Transverse colon (tissue), 4 donors: ENCODE data around the gene KCNQ1OT1. TPM values are rescaled to one million over a fixed set of nuclear protein-coding genes. Genes with fewer than 3 reads are reported as not detected.
A peak's percentile ranks its signal among the peaks of the same experiment; 100 is the strongest.

ENCODE experiments used
- DNase-seq: peaks from one replicate; pipeline ENCODE4 v3.0.0-alpha.2; 2019
- H3K27ac ChIP-seq, 4 donors: fragments of 200-600 bp; sonication (generic); 2 replicates each; pipeline ENCODE4 v1.5.1; 2016 to 2018; ENCODE audit warnings: inconsistent platforms in 4 of 4
- H3K27me3 ChIP-seq: fragments of 200-600 bp; sonication (generic); 2 replicates; pipeline ENCODE4 v1.5.1; 2017; ENCODE audit warnings: inconsistent platforms
- H3K36me3 ChIP-seq, 4 donors: fragments of 200-600 bp; sonication (generic); 2 replicates each; pipeline ENCODE4 v1.5.1; 2017 to 2019; ENCODE audit warnings: inconsistent platforms in 4 of 4
- H3K4me1 ChIP-seq, 4 donors: fragments of 200-600 bp; sonication (generic); 2 replicates each; pipeline ENCODE4 v1.5.1; 2017 to 2020; ENCODE audit warnings: inconsistent platforms in 4 of 4
- H3K4me3 ChIP-seq, 4 donors: fragments of 200-600 bp; sonication (generic); 1 replicate in 1 of 4; 2 replicates in 3 of 4; pipeline versions ENCODE4 v1.5.1 to v1.6.1; 2017 to 2019; ENCODE audit warnings: inconsistent platforms in 4 of 4
- H3K9me3 ChIP-seq, 2 donors: fragments of 200-600 bp; sonication (generic); 2 replicates each; pipeline ENCODE4 v1.5.1; 2017 to 2019; ENCODE audit warnings: inconsistent platforms in 2 of 2
- EP300 ChIP-seq: sonication (generic); formaldehyde crosslinking; IDR thresholded peaks from one replicate; pipeline ENCODE4 v1.6.1; 2017; ENCODE audit warnings: antibody characterized with exemption, low read depth
- POLR2A ChIP-seq: fragments of 450-650 bp; IDR thresholded peaks from one replicate; pipeline ENCODE4 v1.6.1; 2016; ENCODE audit warnings: antibody characterized with exemption, mild to moderate bottlenecking, moderate library complexity
- POLR2AphosphoS5 ChIP-seq, 3 donors: sonication (generic); formaldehyde crosslinking; IDR thresholded peaks; one replicate each; pipeline ENCODE4 v1.6.1; 2016; ENCODE audit warnings: antibody characterized with exemption in 3 of 3
- WGBS, 2 donors: methylation state at CpG; one replicate each; pipeline ENCODE4 v1.1.5; 2018; ENCODE audit warnings: low coverage in 1 of 2; 5-methylcytosine and 5-hydroxymethylcytosine counted together
- in situ Hi-C, 4 donors: fragments of 200-750 bp; cut with MboI; loops; one replicate each; pipeline versions ENCODE4 v1.15.0 to v1.15.1; 2017; ENCODE audit warnings: low sequenced_read_pairs in 3 of 4, low pct_ligation_motif_present in 1 of 4, low pct_unique_long_range_greater_than_20kb in 1 of 4
- intact Hi-C: fragments of 100-400 bp; cut with DNase I; formaldehyde crosslinking; loops from one replicate; pipeline ENCODE4 v1.15.1; 2023; ENCODE audit warnings: low total_unique reads
- total RNA-seq, 4 donors: library from RNA; depleted of rRNA; stranded (reverse); fragments of >200 nt; gene quantifications; one replicate each; pipeline ENCODE4 v1.1.0, GENCODE V29; 2016
- TF ChIP-seq, protein P1 (sequence below), 5 experiments: fragments of 200-600 bp in 3 of 5; fragments of 450-650 bp in 2 of 5; sonication (generic) in 3 of 5; IDR thresholded peaks; 1 replicate in 2 of 5; 2 replicates in 3 of 5; pipeline ENCODE4 v1.5.1; 2016 to 2017; ENCODE audit warnings: antibody characterized with exemption in 5 of 5, inconsistent platforms in 3 of 5, mild to moderate bottlenecking in 2 of 5, moderate library complexity in 1 of 5

KCNQ1OT1 gene
- total RNA-seq, 4 donors from 2014 or later = 1.5 to 5.0 (median 1.9) TPM

DNA sequence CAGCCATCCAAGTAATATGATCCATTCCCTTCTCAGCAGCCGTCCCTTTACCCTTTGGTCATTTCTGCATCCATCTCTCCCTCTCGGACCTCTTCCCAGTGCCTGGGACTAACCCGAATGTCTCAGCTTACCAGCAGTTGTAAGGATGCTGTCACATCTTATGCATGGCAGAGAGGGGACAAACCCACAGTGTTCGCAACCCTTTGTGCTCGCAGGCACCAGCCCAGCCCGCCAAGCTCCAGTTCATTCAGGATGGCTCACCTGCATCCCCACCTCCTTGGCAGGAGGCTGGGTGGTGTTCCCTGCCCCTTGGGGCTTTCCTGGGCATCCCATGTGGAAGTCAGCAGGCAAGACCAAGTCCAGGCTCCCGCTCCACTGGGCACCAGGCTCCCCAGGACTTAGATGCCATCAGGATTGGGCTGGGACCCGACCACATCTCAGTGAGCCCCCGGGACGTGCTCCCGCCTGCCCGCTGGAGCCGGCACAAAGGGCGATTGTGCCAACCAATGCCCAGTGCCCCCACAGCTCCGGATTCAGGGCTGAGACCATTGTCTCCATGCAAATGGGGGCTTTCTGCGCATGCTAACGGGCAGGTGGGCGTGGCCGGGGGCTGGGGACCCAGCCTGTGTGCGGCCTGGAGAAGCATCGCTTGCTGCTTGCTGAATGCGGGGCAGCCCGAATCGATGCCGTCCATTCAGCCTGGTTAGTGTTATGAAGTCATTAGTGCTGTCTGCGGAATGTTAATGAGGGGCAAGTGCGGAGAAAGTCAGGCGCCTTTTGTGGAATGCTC is 108.6 kb downstream of the KCNQ1OT1 start:
- Histone ChIP-seq H3K36me3 (no peaks in the 10 kb centered on the region), H3K4me3 (no peak overlapping the region), H3K27ac (no peak overlapping the region), H3K4me1 (peaks cover 0 to 3% (median 0%) of the 10 kb centered on the region in 4 donors), H3K9me3 (no peaks in the 10 kb centered on the region), H3K27me3 (no peaks in the 10 kb centered on the region)
- intact Hi-C loops (no loop called here), in situ Hi-C loops (no loop called here)
- TF ChIP-seq, protein P1, sequence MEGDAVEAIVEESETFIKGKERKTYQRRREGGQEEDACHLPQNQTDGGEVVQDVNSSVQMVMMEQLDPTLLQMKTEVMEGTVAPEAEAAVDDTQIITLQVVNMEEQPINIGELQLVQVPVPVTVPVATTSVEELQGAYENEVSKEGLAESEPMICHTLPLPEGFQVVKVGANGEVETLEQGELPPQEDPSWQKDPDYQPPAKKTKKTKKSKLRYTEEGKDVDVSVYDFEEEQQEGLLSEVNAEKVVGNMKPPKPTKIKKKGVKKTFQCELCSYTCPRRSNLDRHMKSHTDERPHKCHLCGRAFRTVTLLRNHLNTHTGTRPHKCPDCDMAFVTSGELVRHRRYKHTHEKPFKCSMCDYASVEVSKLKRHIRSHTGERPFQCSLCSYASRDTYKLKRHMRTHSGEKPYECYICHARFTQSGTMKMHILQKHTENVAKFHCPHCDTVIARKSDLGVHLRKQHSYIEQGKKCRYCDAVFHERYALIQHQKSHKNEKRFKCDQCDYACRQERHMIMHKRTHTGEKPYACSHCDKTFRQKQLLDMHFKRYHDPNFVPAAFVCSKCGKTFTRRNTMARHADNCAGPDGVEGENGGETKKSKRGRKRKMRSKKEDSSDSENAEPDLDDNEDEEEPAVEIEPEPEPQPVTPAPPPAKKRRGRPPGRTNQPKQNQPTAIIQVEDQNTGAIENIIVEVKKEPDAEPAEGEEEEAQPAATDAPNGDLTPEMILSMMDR (IDR thresholded peaks at IDR 0.05) = no peak
- no peak for TF ChIP-seq POLR2AphosphoS5 (IDR thresholded peaks at IDR 0.05)
- no peak for TF ChIP-seq POLR2A
- no peak for TF ChIP-seq EP300
- WGBS, 2 donors = 92 to 100% methylated on average over 2 to 20 of the region's 28 CpGs
- DNase-seq = no peak

- intact Hi-C loops (no loop called here), in situ Hi-C loops (no loop called here)
- Histone ChIP-seq H3K27ac (no peak overlapping the region), H3K4me1 (peaks cover 0 to 3% (median 0%) of the 10 kb centered on the region in 4 donors), H3K9me3 (no peaks in the 10 kb centered on the region), H3K27me3 (no peaks in the 10 kb centered on the region), H3K4me3 (no peak overlapping the region), H3K36me3 (no peaks in the 10 kb centered on the region)
- WGBS, 2 donors = 89 to 100% methylated on average over 6 to 13 of the region's 13 CpGs
- no peak for DNase-seq
- TF ChIP-seq POLR2A (no peak), POLR2AphosphoS5 (IDR thresholded peaks at IDR 0.05) (no peak), EP300 (no peak)
- TF ChIP-seq, protein P1 (IDR thresholded peaks at IDR 0.05) = no peak
Observed at GRCh38 chr11:2590131-2590964, 109.4 kb downstream of the KCNQ1OT1 start.

GRCh38 chr11:2589538-2589934 is 110.3 kb downstream of the KCNQ1OT1 start:
- H3K4me1 ChIP-seq = peaks cover 0 to 3% (median 0%) of the 10 kb centered on the region in 4 donors
- no peaks in the 10 kb centered on the region for H3K27me3 ChIP-seq
- no peaks in the 10 kb centered on the region for H3K9me3 ChIP-seq
- H3K4me3 ChIP-seq = no peak overlapping the region
- in situ Hi-C loops = no loop called here
- no peaks in the 10 kb centered on the region for H3K36me3 ChIP-seq
- no peak for DNase-seq
- TF ChIP-seq, protein P1 (IDR thresholded peaks at IDR 0.05) = no peak
- TF ChIP-seq POLR2A = no peak
- no peak for TF ChIP-seq POLR2AphosphoS5 (IDR thresholded peaks at IDR 0.05)
- no peak for TF ChIP-seq EP300
- no peak overlapping the region for H3K27ac ChIP-seq
- intact Hi-C loops = no loop called here
- WGBS, 2 donors = 97% methylated on average over 5 of the region's 12 CpGs; no CpG with 5 or more reads in 1 of the 2 donors

DNA sequence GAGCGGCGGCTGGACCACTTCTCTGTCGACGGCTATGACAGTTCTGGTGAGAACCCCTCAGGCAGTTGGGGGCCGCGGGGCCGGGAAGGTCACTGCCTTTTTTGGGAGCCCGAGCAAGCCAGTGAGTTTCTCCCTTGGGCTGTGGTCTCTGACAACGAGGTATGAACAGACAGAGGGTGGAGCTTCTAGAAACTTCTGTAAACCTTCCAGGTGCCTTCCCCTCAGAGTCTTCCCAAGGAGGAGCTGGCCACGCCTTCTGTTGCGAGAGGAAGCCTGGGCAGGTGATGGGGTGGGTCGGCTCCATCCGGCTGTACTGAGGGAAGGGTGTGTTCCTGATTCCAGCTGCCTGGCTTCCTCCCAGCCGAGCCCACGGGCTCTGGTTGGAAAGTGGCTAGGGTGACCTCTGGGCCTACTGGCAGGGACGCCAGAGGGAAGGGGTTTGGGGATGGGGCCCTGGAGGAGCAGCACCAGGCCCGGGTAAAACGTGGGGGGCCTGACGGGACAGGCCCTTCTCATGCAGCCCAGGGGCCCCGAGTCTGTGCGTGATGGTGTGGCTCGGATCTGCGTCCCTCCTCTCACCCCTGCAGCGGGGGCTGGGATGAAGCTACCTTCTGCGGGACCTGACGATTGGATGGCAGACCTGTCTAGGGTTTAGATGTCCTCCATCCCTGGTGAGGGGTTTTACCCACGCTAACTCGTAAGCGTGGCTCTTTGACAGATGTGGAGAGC is 110.8 kb downstream of the KCNQ1OT1 start:
- peak; percentile 68 for DNase-seq
- TF ChIP-seq, protein P1 (IDR thresholded peaks at IDR 0.05) = no peak
- TF ChIP-seq POLR2A = no peak
- H3K4me1 ChIP-seq = peaks cover 0 to 3% (median 0%) of the 10 kb centered on the region in 4 donors
- in situ Hi-C loops = no loop called here
- no peak overlapping the region for H3K4me3 ChIP-seq
- no peaks in the 10 kb centered on the region for H3K27me3 ChIP-seq
- no peak overlapping the region for H3K27ac ChIP-seq
- 69 to 89% methylated on average over 4 to 29 of the region's 29 CpGs for WGBS, 2 donors
- no peaks in the 10 kb centered on the region for H3K36me3 ChIP-seq
- no peaks in the 10 kb centered on the region for H3K9me3 ChIP-seq
- intact Hi-C loops = no loop called here
